ENCODE results near the gene KRIT1. TPM values are rescaled to one million over a fixed set of nuclear protein-coding genes. Genes with fewer than 3 reads are reported as not detected.

The KRIT1 gene
- polyA plus RNA-seq: 15.6 TPM

GRCh38 chr7:92245487-92246359, at the start of gene KRIT1, which contains the start of gene ANKIB1:
Gene KRIT1, minus strand, starts transcription at chr7:92245914. Its CDS starts 3,779 bp downstream, at chr7:92242135.
Gene ANKIB1, plus strand, starts transcription at chr7:92245974. Its CDS starts 49,005 bp downstream, at chr7:92294979.
- peaks cover 32 to 38% (median 33%) of the 10 kb centered on the region in 3 donors for H3K4me1 Mint-ChIP-seq
- peaks cover 3% of the 10 kb centered on the region for H3K36me3 Mint-ChIP-seq
- H3K27me3 Mint-ChIP-seq: no peaks in the 10 kb centered on the region
- peak within 1 kb of the TSS; percentile 99 to 100 (median 100) for H3K4me3 Mint-ChIP-seq
- H3K27ac Mint-ChIP-seq: peak within 1 kb of the TSS; percentile 100
- H3K9me3 Mint-ChIP-seq: no peaks in the 10 kb centered on the region

GRCh38 chr7:92295391-92295790, 49.7 kb upstream of the KRIT1 start:
- H3K27ac Mint-ChIP-seq: no peak overlapping the region
- no peak overlapping the region for H3K4me3 Mint-ChIP-seq

GRCh38 chr7:92293896-92294590, 48.3 kb upstream of the KRIT1 start:
- Mint-ChIP-seq H3K4me1 (peaks cover 12 to 29% (median 21%) of the 10 kb centered on the region in 3 donors), H3K4me3 (no peak overlapping the region), H3K27me3 (no peaks in the 10 kb centered on the region), H3K27ac (no peak overlapping the region), H3K9me3 (no peaks in the 10 kb centered on the region), H3K36me3 (peaks cover 6% of the 10 kb centered on the region)

More at GRCh38 chr7:92295391-92295790, 49.7 kb upstream of the KRIT1 start:
- no peaks in the 10 kb centered on the region for H3K9me3 Mint-ChIP-seq
- no peaks in the 10 kb centered on the region for H3K27me3 Mint-ChIP-seq
- peaks cover 9% of the 10 kb centered on the region for H3K36me3 Mint-ChIP-seq
- H3K4me1 Mint-ChIP-seq: peaks cover 12 to 24% (median 13%) of the 10 kb centered on the region in 3 donors

GRCh38 chr7:92292981-92293380, 47.3 kb upstream of the KRIT1 start:
- peak overlapping the region in 1 of 3 donors; percentile 28 for H3K27ac Mint-ChIP-seq
- H3K27me3 Mint-ChIP-seq: no peaks in the 10 kb centered on the region
- H3K9me3 Mint-ChIP-seq: no peaks in the 10 kb centered on the region
- no peak overlapping the region for H3K4me3 Mint-ChIP-seq
- H3K4me1 Mint-ChIP-seq: peaks cover 12 to 36% (median 24%) of the 10 kb centered on the region in 3 donors
- peaks cover 2% of the 10 kb centered on the region for H3K36me3 Mint-ChIP-seq

GRCh38 chr7:92289321-92289720, 43.6 kb upstream of the KRIT1 start:
- H3K27me3 Mint-ChIP-seq: no peaks in the 10 kb centered on the region
- H3K27ac Mint-ChIP-seq: no peak overlapping the region
- peaks cover 12 to 49% (median 30%) of the 10 kb centered on the region in 3 donors for H3K4me1 Mint-ChIP-seq
- H3K36me3 Mint-ChIP-seq: peaks cover 7% of the 10 kb centered on the region
- H3K4me3 Mint-ChIP-seq: no peak overlapping the region
- no peaks in the 10 kb centered on the region for H3K9me3 Mint-ChIP-seq

GRCh38 chr7:92282930-92283329, 37.2 kb upstream of the KRIT1 start:
- Mint-ChIP-seq H3K36me3 (peaks cover 9% of the 10 kb centered on the region), H3K27ac (no peak overlapping the region), H3K4me3 (no peak overlapping the region), H3K9me3 (peaks cover 0 to 7% (median 1%) of the 10 kb centered on the region in 3 donors), H3K27me3 (no peaks in the 10 kb centered on the region), H3K4me1 (peaks cover 2 to 17% (median 6%) of the 10 kb centered on the region in 3 donors)

- Mint-ChIP-seq H3K9me3 (peaks cover 0 to 7% (median 1%) of the 10 kb centered on the region in 3 donors), H3K4me3 (no peak overlapping the region), H3K27ac (no peak overlapping the region), H3K4me1 (peaks cover 2 to 14% (median 5%) of the 10 kb centered on the region in 3 donors), H3K36me3 (peaks cover 9% of the 10 kb centered on the region), H3K27me3 (no peaks in the 10 kb centered on the region)
Measured at GRCh38 chr7:92282221-92282814, 36.6 kb upstream of the KRIT1 start.

GRCh38 chr7:92281031-92281430, 35.3 kb upstream of the KRIT1 start:
- no peaks in the 10 kb centered on the region for H3K27me3 Mint-ChIP-seq
- peaks cover 4% of the 10 kb centered on the region for H3K36me3 Mint-ChIP-seq
- H3K4me1 Mint-ChIP-seq: peaks cover 11 to 17% (median 13%) of the 10 kb centered on the region in 3 donors
- no peak overlapping the region for H3K27ac Mint-ChIP-seq
- H3K4me3 Mint-ChIP-seq: peak overlapping the region in 1 of 4 donors; percentile 20
- peaks cover 0 to 7% (median 1%) of the 10 kb centered on the region in 3 donors for H3K9me3 Mint-ChIP-seq

- Mint-ChIP-seq H3K4me1 (peaks cover 13 to 17% (median 15%) of the 10 kb centered on the region in 3 donors), H3K36me3 (peaks cover 5% of the 10 kb centered on the region), H3K27ac (no peak overlapping the region), H3K9me3 (peaks cover 0 to 7% (median 1%) of the 10 kb centered on the region in 3 donors), H3K27me3 (no peaks in the 10 kb centered on the region), H3K4me3 (no peak overlapping the region)
Measured at GRCh38 chr7:92279396-92280031, 33.8 kb upstream of the KRIT1 start.

- Mint-ChIP-seq H3K4me1 (peaks cover 19 to 29% (median 20%) of the 10 kb centered on the region in 3 donors), H3K4me3 (peak overlapping the region in 2 of 4 donors; percentile 14 to 37), H3K27me3 (no peaks in the 10 kb centered on the region), H3K9me3 (peaks cover 0 to 7% (median 1%) of the 10 kb centered on the region in 3 donors), H3K27ac (no peak overlapping the region), H3K36me3 (peaks cover 11% of the 10 kb centered on the region)
Measured at GRCh38 chr7:92276460-92276864, 30.7 kb upstream of the KRIT1 start.

- Mint-ChIP-seq H3K27me3 (no peaks in the 10 kb centered on the region), H3K36me3 (peaks cover 9% of the 10 kb centered on the region), H3K4me1 (peaks cover 19 to 29% (median 20%) of the 10 kb centered on the region in 3 donors), H3K27ac (peak overlapping the region in 1 of 3 donors; percentile 89), H3K9me3 (peaks cover 0 to under 1% (median 0%) of the 10 kb centered on the region in 3 donors), H3K4me3 (peak overlapping the region in 2 of 4 donors; percentile 12 to 37)
Measured at GRCh38 chr7:92275327-92275726, 29.6 kb upstream of the KRIT1 start.

GRCh38 chr7:92268921-92269320, 23.2 kb upstream of the KRIT1 start:
- Mint-ChIP-seq H3K36me3 (peaks cover 10% of the 10 kb centered on the region), H3K4me3 (no peak overlapping the region), H3K4me1 (peaks cover 3 to 12% (median 3%) of the 10 kb centered on the region in 3 donors), H3K27ac (no peak overlapping the region), H3K27me3 (no peaks in the 10 kb centered on the region), H3K9me3 (no peaks in the 10 kb centered on the region)

GRCh38 chr7:92266415-92267241, 20.9 kb upstream of the KRIT1 start:
- no peak overlapping the region for H3K27ac Mint-ChIP-seq
- H3K36me3 Mint-ChIP-seq: peaks cover 4% of the 10 kb centered on the region
- H3K4me3 Mint-ChIP-seq: no peak overlapping the region
- no peaks in the 10 kb centered on the region for H3K9me3 Mint-ChIP-seq
- H3K27me3 Mint-ChIP-seq: no peaks in the 10 kb centered on the region
- H3K4me1 Mint-ChIP-seq: peaks cover 0 to 2% (median 0%) of the 10 kb centered on the region in 3 donors
